Measurements from ENCODE around the gene PPL.

The PPL gene

GRCh38 chr16:4837733-4838501, 99.0 kb downstream of the PPL start (continued):
- TF ChIP-seq ZNF18 (tag by site-specific recombination; IDR thresholded peaks at IDR 0.05) = no peak
- no peak for TF ChIP-seq ZNF362 (tag by site-specific recombination; IDR thresholded peaks at IDR 0.05)
- TF ChIP-seq ZSCAN16 (tag by site-specific recombination; IDR thresholded peaks at IDR 0.05) = no peak
- no peak for TF ChIP-seq SP7 (tag by site-specific recombination; IDR thresholded peaks at IDR 0.05)
- TF ChIP-seq ZNF629 (tag by site-specific recombination; IDR thresholded peaks at IDR 0.05) = peak; percentile 53; the same call in 1 of the 2 replicates
- TF ChIP-seq TRIM28 (IDR thresholded peaks at IDR 0.05; ENCODE audit: borderline replicate concordance, low read length) = no peak
- peak; percentile 48; the same call in 1 of the 2 replicates for TF ChIP-seq ZNF354C (tag by site-specific recombination; IDR thresholded peaks at IDR 0.05; ENCODE audit: borderline replicate concordance, low read depth)
- no peak for TF ChIP-seq ZNF23 (tag by site-specific recombination; IDR thresholded peaks at IDR 0.05; ENCODE audit: borderline replicate concordance)
- TF ChIP-seq ZNF433 (tag by site-specific recombination; IDR thresholded peaks at IDR 0.05; ENCODE audit: low read depth) = peak; percentile 46; the same call in 1 of the 2 replicates
- TF ChIP-seq ZBTB11 (tag by site-specific recombination; conservative IDR thresholded peaks at IDR 0.05; ENCODE audit: low read depth) = peak; percentile 67
- TF ChIP-seq ZNF658 (tag by site-specific recombination; IDR thresholded peaks at IDR 0.05) = no peak
- no peak for TF ChIP-seq ZNF791 (tag by site-specific recombination; IDR thresholded peaks at IDR 0.05)
- TF ChIP-seq ZNF580 (tag by site-specific recombination; IDR thresholded peaks at IDR 0.05) = no peak
- TF ChIP-seq ZNF654 (tag by site-specific recombination; IDR thresholded peaks at IDR 0.05; ENCODE audit: low read depth) = peak; percentile 32; the same call in 1 of the 2 replicates
- no peak for TF ChIP-seq ZNF280D (tag by site-specific recombination; IDR thresholded peaks at IDR 0.05)
- no peak for TF ChIP-seq ZNF514 (tag by site-specific recombination; IDR thresholded peaks at IDR 0.05)
- no peak for TF ChIP-seq ZNF223 (tag by site-specific recombination; IDR thresholded peaks at IDR 0.05)
- TF ChIP-seq ZNF184 (tag by site-specific recombination; IDR thresholded peaks at IDR 0.05) = no peak
- TF ChIP-seq CTCF (tag by site-specific recombination; IDR thresholded peaks at IDR 0.05) = no peak
- TF ChIP-seq ZNF768 (tag by site-specific recombination; IDR thresholded peaks at IDR 0.05) = no peak
- no peak for TF ChIP-seq ZSCAN18 (tag by site-specific recombination; IDR thresholded peaks at IDR 0.05)
- TF ChIP-seq ZNF558 (tag by site-specific recombination; IDR thresholded peaks at IDR 0.05) = no peak
- TF ChIP-seq ZNF792 (tag by site-specific recombination; IDR thresholded peaks at IDR 0.05) = no peak
- no peak for TF ChIP-seq ZNF274 (IDR thresholded peaks at IDR 0.05; ENCODE audit: low read length)
- TF ChIP-seq ZNF274 (tag by site-specific recombination; IDR thresholded peaks at IDR 0.05; ENCODE audit: borderline replicate concordance) = no peak
- TF ChIP-seq ZNF529 (tag by site-specific recombination; IDR thresholded peaks at IDR 0.05; ENCODE audit: insufficient replicate concordance) = no peak
- no peak for TF ChIP-seq ZEB2 (tag by site-specific recombination; IDR thresholded peaks at IDR 0.05)

Data from HEK293 (cell line).